IPS-11a (cell line): ENCODE results near the gene EBI3.
"Not testable (repeated sequence)": the region's sequence is repeated elsewhere in the genome, so short reads cannot be mapped to it uniquely, and the experiment has no call there.

ENCODE experiments used
- H3K4me3 ChIP-seq: one replicate; pipeline ENCODE4 v1.5.1; 2013; ENCODE audit warnings: low read depth, low read length, control low read depth

The EBI3 gene

DNA sequence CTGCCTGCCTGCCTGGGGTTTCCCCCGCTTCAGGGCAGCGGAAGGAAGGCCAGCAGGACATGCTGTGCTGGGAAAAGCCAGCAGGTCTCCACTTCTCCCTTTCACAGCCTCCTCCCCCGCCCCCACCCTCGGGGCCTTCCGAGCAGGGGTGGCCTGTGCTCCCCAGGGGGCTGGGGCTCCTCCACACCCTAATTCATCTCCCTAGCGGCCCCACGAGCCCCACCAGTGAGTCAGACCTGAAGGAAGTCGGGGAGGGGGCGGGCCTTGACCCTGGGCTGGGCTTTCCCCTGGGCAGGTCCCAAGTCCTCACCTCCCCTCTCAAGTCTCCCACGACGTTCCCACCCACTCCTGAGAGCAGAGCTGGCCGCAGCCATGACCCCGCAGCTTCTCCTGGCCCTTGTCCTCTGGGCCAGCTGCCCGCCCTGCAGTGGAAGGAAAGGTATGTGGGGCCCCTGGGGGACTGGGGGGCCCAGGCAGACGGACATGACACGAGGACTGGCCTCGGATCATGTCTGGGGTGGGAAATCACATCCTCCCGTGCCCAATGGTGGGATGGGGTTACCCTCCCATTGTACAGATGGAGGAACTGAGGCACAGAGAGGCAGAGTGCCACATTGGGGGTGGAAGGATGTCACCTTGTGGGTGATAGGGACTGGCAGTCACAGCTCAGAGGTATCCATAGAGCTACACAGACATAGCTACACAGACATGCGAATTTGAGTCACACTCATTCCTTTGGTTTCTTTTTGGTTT, at the start of gene EBI3:
EBI3 (plus strand) TSS at position 345 of the 753 bp plus-strand sequence; CDS start at position 373, 28 bp downstream.
- no peak within 1 kb of the TSS for H3K4me3 ChIP-seq

GRCh38 chr19:4181053-4181508, 48.2 kb upstream of the EBI3 start:
- no peak overlapping the region for H3K4me3 ChIP-seq

GRCh38 chr19:4182084-4182810, 47.1 kb upstream of the EBI3 start, which contains the start of the genes ANKRD24 and SIRT6:
Gene ANKRD24, plus strand, starts transcription at chr19:4182689. Its CDS starts 3,737 bp downstream, at chr19:4186426.
Gene SIRT6, minus strand, starts transcription at chr19:4182563. Its CDS starts 24 bp downstream, at chr19:4182539.
- peak within 1 kb of the TSS; percentile 86 for H3K4me3 ChIP-seq

- H3K4me3 ChIP-seq = no peak overlapping the region
Measured at GRCh38 chr19:4183967-4184717, 45.2 kb upstream of the EBI3 start.

- no peak overlapping the region for H3K4me3 ChIP-seq
Measured at GRCh38 chr19:4184718-4185352, 44.5 kb upstream of the EBI3 start.

DNA sequence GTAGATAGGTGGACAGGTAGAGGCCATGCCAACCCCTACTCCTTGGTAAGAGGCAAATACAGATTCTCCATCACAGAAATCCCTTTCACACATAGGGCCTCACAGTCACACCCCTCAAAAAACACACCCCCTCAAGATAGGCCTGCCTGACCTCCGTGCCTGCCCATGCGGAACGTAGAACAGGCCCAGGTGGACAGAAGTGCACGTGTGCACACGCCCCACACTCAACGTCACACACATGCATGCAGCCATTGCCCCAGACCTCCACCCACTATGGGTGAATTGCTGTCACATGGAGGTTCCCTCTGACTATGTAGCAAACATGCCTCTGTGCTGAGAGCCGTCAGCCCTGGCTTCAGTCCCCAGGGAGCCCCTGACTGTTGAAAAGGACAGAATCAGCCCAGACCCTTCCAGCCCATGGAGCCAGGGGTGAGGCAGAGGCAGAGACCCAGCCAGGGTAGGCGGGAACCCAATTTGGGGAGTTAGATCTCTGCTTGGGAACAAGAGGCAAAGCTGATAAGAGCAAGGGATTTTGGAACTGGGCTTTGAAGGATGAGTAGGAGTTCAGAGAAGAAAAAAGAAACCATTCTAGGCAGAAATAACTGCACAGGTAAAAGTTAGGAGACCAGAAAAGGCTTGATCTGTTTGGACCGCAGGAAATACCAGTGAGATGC, 43.8 kb upstream of the EBI3 start:
- H3K4me3 ChIP-seq = no peak overlapping the region

- no peak overlapping the region for H3K4me3 ChIP-seq
Measured at GRCh38 chr19:4186087-4186993, 43.0 kb upstream of the EBI3 start.

DNA sequence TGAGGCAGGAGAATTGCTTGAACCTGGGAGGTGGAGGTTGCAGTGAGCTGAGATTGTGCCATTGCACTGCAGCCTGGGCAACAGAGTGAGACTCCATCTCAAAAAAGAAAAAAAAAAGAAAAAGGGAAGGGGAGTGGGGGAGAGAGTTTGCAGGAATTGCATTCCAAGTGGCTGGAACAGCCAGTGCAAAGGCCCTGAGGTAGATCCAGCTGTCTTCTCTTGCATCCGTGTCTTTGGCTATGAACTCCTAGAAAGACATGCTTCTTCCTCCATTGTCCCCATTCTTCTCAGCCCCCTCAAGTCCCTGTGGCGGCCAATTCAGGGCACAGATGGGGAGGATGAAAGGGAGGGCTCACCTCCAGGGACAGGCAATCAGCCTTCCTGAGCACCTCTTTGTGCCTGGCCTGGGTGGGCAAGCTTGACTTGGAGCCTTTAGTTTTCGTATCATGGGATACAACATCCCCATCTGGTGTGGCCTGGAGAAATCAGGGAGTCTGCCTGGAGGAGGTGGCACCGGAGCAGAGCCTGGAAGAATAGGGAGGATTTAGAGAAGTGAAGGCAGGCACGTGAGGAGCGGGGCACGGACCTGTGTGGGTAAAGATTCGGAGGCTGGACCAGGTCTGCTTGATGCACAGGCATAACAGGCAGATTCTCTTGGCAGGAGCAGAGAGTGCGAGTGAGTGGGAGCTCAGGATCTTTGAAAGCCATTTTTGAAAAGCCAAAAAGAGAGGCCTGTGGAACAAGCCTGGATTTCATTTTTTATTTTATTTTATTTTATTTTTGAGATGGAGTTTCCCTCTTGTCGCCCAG, 41.8 kb upstream of the EBI3 start:
- H3K4me3 ChIP-seq = no peak overlapping the region

- H3K4me3 ChIP-seq = no peak overlapping the region
Measured at GRCh38 chr19:4189641-4190040, 39.7 kb upstream of the EBI3 start.

- H3K4me3 ChIP-seq = not testable (repeated sequence)
Measured at GRCh38 chr19:4192537-4192936, 36.8 kb upstream of the EBI3 start.

DNA sequence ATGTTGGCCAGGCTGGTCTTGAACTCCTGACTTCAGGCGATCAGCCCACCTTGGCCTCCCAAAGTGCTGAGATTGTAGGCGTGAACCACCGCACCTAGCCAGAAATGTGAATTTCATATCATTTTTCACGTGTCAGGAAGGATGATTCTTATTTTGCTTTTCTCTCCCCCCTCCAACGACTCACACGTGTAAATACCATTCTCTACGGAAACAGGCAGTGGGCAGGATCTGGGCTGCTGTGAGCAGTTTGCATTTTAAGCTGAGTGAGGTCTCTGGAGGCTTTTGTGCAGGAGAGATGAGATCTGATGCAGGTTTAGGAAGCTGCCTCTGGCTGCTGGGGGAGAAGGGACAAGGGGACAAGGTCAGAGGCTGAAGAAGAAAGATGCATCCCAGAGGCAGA, 35.0 kb upstream of the EBI3 start:
- no peak overlapping the region for H3K4me3 ChIP-seq

DNA sequence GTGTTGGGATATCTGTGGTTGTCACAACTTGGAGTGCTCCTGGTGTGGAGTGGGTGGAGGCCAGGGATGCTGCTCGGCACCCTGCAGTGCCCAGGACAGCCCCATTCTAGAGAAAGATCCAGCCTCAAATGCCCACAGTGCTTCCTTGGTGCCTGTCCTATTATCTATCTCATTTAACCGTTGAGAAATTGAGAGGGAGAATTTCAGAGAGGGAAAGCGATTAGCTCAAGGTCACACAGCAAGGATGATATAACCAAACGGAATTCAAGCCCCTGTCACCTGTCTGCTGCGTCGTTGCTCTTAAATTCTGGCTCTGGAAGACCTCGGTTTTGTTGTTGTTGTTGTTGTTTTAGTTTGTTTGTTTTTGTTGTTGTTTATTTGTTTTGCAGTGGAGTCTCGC, 33.3 kb upstream of the EBI3 start:
- H3K4me3 ChIP-seq = no peak overlapping the region

DNA sequence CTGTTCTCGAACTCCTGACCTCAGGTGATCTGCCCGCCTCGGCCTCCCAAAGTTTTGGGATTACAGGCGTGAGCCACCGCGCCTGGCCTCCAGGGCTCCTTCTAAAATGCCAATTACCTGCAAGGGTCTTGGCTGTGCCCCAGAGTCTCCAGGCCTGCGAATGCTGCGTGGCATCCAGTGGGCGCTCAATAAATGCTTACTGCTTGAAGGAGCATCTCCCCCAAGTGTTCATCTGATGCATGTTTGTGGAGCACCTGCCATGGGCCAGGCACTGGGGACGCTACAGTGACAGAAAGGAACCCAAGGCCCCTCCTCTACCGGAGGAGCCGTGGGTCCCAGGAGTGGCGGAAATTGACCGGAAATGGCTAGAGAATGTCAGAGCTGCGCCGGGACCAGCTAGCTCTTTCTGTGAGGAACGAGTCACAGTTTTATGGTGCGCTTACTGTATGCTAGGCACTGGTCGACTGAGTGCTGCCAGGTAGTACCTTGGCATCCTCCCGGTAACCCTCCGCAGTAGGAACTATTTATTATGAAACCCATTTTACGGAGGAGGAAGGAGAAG, 32.7 kb upstream of the EBI3 start:
- H3K4me3 ChIP-seq = no peak overlapping the region

GRCh38 chr19:4197228-4197624, 32.1 kb upstream of the EBI3 start:
- no peak overlapping the region for H3K4me3 ChIP-seq

DNA sequence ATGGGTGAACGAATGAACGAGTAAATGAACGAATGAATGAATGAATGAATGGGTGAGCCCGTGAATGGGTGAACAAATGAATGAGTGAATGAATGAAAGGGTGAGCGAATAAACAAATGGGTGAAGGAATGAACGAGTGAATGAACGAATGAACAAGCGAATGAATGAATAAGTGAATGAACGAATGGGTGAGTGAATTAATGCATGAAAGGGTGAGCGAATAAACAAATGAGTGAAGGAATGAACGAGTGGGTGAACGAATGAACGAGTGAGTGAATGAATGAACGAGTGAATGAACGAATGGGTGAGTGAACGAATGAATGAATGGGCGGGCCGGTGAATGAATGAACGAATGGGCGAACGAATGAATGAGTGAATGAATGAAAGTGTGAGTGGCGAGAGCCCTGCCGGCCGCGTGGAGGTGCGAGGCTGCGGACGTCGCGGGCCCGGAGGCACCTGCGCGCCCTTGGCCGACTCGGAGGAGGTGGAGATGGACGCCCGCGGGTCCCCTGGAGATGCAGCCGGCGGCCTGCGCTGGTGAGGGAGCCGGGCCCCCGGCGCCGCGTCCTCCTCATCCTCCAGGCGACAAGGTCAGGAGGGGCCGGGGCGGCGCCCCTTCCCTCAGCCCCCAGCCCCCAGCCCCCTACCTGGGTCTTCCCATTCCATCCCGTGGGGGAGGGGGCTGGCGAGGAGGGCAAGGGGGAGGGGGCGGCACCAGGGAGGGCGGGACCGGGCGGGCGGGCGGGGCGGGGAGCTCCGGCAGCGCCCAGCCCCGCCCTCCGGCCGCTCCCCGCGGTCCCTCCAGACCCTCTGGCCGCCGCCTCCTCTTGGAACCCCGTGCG, 31.5 kb upstream of the EBI3 start:
- peak overlapping the region; percentile 41 for H3K4me3 ChIP-seq

- peak overlapping the region; percentile 29 for H3K4me3 ChIP-seq
Measured at GRCh38 chr19:4198467-4199126, 30.7 kb upstream of the EBI3 start.
